HG03066 (cell line): Measurements from ENCODE around the gene CACNA2D3.

Experiments used
- ATAC-seq: cut with Tn5 transposase; IDR thresholded peaks from one replicate; pipeline ENCODE4 v1.9.1; 2021; ENCODE audit warnings: low read depth; ENCODE audit not compliant: unreplicated experiment

Gene CACNA2D3

DNA sequence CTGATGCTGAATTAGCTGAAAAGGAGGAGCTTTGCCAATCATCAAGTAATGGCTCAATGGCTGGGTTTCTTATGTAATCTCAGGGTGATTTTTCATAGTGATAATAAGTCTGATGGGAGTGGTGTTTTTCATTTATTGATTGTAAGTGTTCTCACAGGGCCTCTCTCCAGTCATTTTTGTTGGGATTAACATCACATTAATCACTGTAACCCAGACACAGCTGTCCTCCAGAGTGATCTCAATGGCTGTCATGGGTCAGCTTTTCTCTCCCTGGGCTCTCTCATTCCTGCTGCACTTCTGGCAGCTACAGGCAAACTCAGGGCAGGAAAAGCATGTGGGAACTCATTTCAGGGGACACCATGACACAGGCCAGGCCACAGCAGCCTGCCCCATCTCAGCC lies 642.6 kb downstream of the CACNA2D3 start:
- no peak for ATAC-seq

DNA sequence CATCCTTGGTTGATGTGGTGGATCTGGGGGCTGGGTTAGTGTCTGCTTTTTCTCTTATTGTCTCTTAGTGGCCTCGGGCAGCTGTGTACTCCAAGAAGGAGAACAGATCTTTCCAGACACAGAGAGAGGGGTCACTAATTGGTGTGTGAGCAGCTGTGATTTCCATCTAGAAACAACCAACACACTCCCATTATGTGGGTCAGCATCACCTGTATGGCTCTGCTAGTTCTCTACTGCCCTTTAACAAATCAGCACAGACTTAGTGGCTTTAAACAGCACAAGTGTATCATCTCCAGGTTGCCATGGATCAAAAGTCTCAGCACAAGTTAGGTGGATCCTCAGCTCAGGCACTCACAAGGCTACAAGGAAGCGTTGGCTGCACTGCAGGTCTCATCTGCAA lies 648.7 kb downstream of the CACNA2D3 start:
- no peak for ATAC-seq

DNA sequence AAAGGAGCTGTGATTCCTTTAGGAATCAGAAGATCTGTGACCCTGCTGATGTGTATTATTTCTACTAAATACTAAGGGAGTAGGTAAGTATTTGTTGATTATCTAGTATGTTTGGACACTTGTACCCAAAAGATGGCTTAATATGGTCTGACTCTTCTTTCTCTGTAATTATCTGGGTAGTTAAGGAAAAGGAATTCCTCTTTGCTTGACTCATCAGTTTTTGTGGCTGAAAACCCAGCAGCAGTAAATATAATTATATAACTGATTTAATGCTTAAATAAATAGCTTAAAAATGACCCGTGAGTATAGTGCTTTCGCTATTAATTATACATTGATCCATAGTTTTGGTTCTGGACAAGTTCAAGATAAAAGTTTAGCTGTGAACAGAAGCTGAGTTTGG lies 649.7 kb downstream of the CACNA2D3 start:
- no peak for ATAC-seq

DNA sequence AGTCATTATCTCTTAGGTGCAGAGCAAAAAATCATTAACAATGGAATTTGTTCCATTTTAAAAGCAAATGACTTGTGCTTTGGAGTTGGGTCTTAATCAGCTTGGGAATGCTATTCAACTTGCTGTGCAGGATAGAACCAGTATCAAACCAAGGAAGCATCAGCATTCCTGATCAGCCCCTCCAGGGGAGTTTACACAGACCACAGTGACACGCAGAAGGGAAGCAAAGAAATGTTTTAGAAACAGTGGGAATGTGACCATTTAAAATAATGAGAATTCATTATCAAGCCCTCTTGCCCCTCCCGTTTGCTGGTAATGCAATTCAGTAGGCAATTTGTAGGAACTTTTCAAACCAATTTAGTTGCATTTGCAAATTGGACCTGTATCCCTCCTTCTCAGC lies 650.4 kb downstream of the CACNA2D3 start:
- no peak for ATAC-seq

DNA sequence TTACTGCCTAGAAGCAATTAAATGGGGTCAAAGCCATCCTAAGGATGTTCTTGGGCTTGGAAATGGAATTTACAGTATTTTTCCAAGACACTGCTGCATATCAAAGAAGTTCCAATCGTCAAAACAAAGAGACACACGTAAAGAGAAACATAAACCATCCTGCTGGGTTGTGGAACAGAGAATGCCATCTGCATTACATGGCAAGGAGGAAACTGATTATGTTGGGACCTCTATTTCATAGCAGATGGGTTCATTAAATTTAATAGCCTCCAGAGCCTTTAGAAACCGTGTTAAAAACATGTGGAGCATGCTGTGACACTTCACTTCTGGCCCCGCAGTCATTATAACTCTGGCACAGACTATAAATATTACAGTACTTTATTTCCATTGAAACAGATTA lies 650.9 kb downstream of the CACNA2D3 start:
- ATAC-seq, result no peak

DNA sequence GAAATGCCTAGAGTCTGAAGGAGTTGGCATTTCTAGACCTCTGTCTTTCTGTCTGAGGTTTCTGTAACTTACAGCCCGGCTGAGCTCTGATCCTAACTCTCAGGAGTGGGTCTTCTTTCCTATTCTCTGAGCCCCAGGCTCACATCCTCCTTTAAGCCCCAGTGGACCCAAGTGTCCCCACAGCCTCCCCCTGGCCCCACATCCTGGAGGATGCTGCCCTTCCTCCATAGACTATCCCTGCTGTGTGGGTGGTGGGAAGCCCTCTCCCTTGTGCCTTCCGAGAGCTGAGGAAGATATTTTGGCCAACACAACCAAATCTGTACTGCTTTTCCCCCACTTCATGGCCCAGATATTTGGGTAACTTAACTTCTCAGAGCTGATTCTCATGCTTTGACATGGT lies 654.2 kb downstream of the CACNA2D3 start:
- no peak for ATAC-seq

DNA sequence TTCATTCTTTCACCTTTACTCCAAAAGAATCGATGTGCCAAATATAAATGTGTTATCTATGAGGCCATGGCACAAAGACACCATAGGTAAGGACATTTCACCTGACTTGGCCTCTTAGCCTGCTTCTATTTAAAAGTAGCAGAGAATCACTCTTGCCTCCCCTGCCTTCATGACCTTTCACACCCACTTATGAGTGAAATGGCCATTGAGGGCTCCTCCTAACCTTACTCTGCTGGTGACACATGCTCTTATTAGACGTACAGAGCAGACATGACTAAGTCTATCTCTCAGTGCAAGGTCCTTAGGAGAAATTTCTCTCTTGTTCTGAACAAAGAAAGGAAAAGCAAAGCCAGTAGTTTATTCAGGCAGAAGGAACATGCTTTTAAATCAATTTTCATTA lies 654.8 kb downstream of the CACNA2D3 start:
- no peak for ATAC-seq

DNA sequence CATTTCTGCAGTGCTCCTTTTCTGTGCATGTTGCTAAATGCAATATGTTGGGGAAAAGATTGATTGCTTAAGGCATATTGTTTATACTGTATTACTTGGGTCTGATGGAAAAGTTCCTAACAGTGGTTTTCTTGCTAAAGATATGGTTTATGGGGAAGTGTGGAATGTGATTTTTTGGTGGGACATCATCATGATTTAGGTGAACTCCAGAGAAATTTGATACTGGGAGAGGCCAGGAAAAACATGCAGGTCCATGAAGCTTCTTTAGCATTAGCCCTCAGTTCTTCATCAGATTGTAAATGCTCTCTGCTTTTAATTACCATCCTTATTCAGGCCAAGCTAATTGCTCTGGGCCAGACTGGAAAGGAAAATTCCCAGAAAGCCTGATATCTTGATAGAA lies 658.0 kb downstream of the CACNA2D3 start:
- ATAC-seq, result no peak

DNA sequence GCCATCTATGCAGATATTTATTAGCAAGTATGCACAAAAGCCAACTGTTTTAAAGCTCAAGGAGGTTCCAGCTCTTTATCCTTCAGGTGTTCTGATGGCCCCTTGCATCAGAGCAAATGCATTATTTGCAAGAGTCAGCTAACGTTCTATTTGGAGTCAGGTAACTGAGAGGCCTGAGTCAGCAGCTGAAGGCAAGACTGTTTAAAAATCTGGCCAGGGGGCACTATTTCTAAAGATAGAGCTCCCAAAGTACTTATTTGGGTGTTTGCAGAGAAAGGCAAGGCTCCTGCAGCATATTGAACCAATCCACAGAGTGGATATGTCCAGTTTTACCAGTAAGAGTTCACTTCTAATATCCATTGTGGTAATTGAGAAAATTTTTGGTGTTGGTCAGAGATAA lies 659.4 kb downstream of the CACNA2D3 start:
- no peak for ATAC-seq

DNA sequence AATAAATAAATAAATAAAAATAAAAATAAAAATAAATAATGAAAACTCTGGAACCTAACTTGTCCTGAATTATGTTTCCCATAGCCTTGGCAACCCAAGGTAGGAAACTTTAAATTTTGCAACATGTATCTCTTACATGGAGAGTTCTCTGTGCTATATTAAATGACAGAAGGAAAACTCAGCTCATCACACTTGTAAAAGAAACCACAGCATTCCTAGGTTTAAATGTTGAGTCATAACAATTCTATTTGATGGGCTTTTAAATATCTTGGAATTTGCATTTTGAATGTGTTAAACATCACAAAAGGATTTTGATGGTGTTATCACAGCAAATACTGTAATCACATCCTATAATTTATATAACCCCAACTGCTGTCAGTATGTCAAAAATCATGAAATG lies 661.3 kb downstream of the CACNA2D3 start:
- no peak for ATAC-seq

DNA sequence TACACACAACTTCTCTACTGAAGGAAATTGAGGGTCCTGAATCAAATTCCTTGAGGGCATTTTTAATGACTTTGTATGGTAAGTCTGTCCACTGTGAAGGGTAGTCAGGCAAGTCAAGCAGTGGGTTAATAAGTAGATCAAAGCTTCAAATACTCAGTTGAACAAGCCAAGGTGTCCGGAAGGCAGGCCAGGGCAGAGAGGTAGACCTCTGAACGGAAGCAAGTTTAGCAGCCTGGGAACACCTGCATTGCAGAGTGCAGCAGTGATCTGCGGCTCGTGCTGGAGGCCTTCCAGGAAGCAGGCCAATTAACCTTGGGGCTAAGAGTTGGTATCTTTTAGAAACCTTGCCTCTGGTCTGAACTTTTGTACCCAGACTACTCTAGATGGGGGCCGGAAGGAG lies 661.7 kb downstream of the CACNA2D3 start:
- no peak for ATAC-seq

DNA sequence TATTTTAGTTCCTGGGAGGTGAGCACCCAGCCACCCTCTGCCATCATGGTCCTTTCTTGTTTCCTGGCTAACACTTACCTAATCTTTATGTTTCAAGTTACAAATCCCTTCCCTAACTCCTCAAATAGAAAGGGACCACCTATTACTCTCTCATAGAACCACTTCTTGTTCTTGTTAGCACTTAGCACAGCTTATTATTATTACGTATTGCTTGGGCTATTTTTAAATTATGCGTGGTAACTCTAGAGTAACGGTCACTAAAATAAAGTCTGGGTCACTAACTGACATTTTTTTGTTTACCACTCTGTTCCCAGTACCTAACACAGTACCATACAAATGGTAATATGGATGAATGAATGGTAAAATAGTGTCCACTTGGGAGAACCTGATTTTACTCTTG lies 663.6 kb downstream of the CACNA2D3 start:
- no peak for ATAC-seq

DNA sequence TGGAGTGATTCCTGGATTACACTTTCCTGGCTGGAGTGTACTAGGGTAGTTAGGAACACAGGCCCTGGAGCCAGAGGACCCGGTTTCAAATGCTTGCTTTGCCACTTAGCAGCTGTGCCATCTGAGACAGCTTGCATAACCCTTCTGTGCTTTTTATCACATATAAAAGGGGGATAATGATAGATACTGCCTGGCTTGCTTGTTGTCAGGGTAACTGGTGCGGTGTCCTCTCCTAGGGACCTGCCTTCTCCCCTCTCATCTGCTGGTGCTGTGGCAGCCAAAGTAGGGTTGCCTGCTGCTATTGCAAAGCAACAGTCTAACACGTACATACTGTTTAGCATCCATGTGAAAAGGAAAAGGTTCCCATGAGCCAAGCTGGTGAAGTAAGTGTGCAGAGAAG lies 667.7 kb downstream of the CACNA2D3 start:
- no peak for ATAC-seq

DNA sequence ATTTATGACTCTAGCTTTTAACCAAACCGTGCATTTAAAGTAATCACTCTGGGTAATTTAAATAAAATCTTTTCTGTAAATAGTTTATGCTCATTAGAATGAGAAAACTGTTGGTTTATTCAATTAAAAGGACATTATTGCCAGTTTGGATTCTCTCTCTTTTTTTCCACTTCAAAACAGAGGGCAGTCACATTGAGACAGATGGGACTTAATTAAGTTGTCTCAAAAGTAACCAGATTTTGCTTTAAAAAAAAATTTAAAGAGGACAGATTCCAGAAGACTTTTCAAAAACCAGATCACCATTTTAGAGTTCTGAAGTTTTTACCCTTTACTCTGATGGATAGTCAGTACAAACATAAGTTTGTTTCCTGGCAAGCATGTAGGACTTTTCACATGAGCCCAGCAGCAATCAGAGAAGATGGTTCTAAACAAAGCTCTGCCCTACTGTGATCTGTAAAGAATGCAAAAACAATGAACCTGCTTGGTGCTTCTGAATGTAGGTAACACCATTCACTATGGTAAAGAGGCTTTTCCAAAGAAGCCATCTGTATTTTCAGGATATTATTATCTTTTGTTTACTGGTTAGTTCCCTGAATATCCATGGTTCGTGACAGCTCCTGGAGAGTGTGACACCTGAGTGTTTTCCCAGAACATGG lies 669.3 kb downstream of the CACNA2D3 start:
- no peak for ATAC-seq

DNA sequence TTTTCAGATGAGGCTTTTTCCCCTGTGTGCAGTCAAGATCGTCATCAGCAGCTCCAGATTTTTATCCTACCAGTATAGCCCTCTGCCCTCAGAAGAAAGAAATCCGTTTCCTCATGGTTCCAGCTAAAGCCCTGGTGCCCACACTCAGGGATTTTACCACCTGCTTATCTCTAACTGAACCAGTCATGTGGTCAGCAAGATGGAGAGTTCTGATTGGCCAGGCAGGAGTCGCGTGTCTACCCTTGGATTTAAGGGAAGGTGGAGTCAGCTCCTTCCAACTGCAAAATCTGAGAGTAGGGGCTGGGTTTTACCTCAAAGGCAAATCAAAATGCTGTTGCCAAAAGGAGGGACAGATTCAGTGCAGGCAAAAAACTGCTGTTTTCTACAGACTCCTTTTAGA lies 670.2 kb downstream of the CACNA2D3 start:
- ATAC-seq, result no peak

DNA sequence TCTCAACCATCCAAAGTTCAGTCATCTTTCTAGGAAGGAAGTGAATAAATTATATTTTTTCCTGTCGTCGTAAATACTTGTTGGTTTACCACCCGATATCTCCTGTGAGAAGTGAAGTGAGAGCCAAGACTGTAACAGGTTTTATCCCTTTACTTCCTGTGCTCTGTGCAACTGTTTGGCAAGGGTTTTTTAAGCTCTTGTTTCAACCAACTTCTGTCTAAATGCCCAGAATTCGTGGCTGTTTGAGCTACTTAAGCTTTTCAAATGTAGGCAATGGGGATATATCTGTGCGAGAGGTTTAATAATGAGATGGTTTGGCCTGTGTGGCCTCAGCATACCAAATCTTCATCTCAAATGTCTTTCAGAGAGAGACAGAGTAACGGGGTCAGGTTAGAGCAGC lies 670.8 kb downstream of the CACNA2D3 start:
- ATAC-seq, result no peak

DNA sequence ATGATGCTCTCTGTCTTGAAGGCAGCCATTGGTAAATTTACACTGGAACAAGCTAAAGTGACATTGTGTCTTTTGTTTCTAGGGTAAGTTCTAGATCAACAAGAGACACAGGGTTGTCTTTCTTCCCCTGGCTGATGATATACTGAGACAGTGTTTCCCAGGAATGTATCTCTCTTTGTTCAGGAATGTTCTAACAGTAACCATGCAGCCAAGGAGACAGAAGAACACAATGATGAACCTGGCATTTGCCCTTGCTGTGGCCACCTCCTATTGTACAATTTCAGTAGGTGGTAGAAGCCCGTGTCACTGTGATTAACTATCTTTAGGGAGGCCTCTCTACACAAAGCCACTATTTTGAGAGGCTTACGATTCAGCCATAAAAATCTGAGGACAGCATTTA lies 674.8 kb downstream of the CACNA2D3 start:
- ATAC-seq, result no peak

DNA sequence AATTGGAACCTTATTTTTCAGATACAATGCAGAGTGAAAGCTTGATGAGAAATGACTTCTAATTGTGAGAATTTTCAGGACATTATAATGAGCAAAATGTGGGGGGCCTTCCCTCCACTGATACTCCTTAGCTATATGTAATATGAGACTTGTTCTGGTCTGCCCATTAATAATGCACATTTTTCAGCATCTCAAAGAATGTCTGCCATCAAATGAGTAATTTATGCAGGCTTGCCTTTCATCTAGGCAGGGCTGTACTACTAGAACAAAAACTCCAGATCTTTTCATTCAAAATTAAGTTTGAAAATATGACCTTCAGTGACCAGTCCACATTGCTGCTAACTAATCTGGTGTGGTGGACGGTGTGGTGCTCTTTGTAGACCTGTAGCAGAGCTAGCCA lies 678.1 kb downstream of the CACNA2D3 start:
- ATAC-seq, result no peak

DNA sequence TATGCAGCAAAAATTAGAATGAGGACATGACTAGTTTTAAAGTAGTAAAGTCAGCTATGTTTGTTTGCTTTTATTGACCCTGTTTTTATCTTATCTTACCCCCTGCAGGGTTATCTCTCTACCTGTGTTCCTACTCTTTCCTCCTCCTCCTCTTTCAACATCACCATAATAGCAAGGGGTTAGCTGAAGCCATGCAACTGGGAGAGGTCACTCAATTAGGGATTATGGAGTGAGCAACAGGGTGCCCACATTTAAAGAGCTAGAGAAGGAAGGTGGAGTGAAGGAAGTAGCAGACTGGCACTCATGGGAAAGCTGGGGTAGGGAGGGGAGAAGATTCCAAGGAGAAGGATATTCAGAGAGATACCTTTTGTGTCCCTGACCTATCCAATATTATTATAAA lies 679.6 kb downstream of the CACNA2D3 start:
- no peak for ATAC-seq

DNA sequence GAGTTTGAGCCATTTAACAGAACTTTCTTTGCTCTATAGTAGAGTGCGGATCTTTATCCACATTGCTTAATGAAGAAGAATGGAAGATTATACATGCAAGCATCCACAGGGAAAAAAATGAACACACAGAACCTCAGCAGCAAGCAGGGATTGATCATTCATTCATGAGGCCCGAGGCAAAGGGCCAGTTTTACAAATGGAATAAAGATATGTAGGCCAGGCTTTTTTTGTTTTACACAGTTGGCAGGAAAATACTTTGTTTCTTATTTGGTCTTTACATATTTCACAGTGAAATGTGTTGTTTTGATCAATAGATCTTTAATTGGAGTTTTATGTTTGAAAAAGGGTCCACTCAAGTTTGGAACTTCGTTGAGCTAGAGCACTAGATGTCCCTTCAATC lies 688.0 kb downstream of the CACNA2D3 start:
- no peak for ATAC-seq

DNA sequence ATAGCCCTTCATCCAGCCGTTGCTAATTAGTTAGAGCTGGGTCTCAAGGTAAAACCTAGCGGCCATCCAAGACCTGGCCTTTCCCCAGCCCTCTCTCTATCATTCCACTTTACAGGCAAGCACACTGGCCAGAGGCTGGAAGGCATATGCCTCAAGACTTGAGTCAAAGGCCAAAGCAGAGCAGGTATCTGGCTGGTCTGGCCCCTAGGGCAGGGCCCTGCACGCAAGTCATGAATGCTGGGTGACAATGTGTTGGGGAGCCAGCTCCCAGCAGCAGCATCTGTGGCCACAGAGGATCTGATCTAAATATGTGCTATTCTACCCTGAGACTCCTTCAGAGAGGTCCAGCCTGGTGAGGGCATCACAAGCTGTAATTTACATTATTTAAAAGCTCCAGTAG lies 691.9 kb downstream of the CACNA2D3 start:
- ATAC-seq, result no peak

DNA sequence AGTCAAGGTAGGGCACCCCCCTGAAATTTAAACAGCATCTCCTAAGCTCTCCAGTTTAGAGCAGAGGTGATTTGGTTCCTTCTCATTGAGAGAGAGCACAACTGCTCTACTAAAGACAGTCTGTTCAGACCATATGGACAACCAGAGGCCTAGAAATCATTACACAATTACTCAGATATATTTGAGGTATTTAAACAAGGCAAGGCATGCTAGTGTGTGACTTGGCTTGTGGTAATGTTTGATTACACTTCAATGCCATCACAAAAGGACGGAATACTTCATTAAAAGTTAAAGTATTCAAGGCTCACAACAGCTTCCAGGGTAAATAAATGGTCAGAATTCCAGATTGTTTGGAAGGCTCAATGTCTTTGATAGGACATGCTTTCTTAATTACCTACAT lies 695.3 kb downstream of the CACNA2D3 start:
- no peak for ATAC-seq

DNA sequence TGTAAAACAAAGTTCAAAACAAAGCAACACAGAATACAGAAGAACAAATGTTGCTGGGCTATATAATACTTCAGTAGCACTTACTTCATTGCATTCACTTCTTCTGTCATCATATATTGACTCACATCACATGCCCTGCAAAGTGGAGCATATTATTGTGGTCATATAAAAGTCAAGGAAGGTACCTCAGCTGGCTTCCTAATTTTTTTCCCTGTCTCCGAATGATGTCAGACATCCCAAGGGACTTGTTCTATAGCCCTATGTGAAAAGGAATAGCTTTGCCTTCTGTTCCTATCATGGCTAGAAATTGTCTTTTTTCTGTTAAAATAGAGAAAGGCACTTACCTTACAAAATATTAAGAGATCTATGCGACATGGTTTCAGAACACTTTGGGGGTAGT lies 696.1 kb downstream of the CACNA2D3 start:
- ATAC-seq, result no peak
